GM23248 (cell line): Measurements from ENCODE around the gene MEGF9.

Experiments
- EZH2 ChIP-seq: fragments of 200-600 bp; sonication (generic); IDR thresholded peaks from 2 replicates; pipeline ENCODE4 v1.6.1; 2018; ENCODE audit warnings: antibody characterized with exemption, mild to moderate bottlenecking; ENCODE audit not compliant: insufficient read depth, poor library complexity, severe bottlenecking
- EZH2phosphoT487 ChIP-seq: fragments of 200-600 bp; sonication (generic); IDR thresholded peaks from 2 replicates; pipeline ENCODE4 v1.6.1; 2018; ENCODE audit warnings: antibody characterized with exemption, moderate library complexity, mild to moderate bottlenecking, low read depth; ENCODE audit not compliant: insufficient read depth

DNA sequence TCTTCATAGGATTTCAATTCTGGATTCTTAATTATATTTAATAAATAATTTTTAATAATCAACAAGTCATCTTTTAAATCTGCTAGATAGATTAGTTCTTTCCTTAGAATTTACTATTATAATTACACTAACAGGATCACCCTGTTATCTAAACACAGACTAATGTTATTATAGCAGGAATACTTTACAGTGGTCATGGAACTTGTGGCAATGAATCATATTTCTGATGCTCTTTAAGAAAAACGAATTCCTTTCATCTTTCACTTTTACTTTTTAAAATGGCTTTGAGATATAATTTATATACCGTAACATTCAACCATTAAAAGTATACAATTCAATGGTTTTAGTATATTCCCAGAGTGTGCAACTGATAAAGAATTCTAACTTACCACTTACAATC is 104.6 kb downstream of the MEGF9 start:
- TF ChIP-seq EZH2: no peak
- no peak for TF ChIP-seq EZH2phosphoT487
